HG02938 (cell line): ENCODE measurements around the gene ARHGAP36.

Source experiments
- ATAC-seq: cut with Tn5 transposase; IDR thresholded peaks from one replicate; pipeline ENCODE4 v1.9.1; 2021; ENCODE audit warnings: mild to moderate bottlenecking, moderate library complexity; ENCODE audit not compliant: unreplicated experiment

The ARHGAP36 gene

GRCh38 chrX:131068945-131069719, 11.0 kb downstream of the ARHGAP36 start:
- ATAC-seq = peak; percentile 67

DNA sequence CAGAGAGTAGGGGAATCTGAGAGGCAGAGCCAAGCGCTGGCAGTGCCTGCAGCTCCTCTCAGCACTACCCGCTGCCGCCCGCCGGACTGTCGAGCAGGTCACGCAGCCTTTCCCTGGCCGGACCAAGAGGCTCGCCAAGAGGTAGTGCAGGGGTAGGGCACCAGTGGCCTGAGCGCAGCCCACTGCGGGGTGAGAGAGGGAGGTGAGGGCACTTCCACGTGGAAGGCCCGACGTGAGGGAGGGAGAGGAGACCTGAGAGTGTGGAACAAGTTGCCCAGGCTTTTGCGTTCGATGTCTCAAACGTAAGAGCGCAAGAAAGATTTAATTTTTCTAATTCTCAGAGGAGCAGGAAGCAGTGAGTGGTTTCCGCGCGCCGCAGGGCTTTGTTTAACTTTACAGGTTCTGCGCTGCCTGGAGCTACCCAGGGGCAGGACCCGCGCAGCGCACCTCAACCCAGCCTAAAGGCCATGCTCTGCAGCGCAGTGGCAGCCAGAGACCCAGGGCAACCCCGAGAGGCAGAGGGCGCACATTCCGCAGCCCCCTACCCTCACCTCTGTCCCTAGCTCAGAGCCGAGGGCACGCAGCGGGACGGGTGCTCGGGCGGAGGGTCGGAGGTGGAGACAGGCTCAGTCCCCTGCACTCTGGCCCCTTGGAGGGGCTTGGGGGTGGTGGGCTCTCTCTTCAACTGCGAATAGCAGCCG, 14.9 kb downstream of the ARHGAP36 start:
- ATAC-seq = no peak

GRCh38 chrX:131073607-131074006, 15.5 kb downstream of the ARHGAP36 start:
- ATAC-seq = no peak

GRCh38 chrX:131081772-131082740, 23.9 kb downstream of the ARHGAP36 start:
- ATAC-seq = no peak

DNA sequence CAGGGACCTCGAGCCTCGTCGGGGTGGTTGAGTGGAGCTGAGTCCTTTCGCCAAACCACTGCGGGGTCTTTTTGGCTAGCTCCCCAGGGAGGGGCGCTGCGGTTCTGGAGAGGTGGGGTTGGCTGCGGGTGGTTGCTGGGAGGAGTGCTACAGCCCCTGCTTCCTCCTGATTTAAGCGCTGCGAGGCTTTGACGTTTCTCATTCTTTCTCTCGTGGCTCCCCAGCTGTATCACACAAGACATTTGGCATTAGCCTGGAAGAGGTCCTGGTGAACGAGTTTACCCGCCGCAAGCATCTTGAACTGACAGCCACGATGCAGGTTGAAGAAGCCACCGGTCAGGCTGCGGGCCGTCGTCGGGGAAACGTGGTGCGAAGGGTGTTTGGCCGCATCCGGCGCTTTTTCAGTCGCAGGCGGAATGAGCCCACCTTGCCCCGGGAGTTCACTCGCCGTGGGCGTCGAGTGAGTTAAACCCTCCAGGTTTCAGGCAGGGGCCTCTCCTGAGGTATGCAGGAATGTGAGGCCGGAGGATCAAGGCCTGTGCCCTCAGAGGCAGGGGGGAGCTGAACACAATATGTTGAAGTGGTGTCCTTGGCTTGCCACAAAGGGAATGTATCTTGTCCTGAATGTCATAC, 25.5 kb downstream of the ARHGAP36 start:
- no peak for ATAC-seq

DNA sequence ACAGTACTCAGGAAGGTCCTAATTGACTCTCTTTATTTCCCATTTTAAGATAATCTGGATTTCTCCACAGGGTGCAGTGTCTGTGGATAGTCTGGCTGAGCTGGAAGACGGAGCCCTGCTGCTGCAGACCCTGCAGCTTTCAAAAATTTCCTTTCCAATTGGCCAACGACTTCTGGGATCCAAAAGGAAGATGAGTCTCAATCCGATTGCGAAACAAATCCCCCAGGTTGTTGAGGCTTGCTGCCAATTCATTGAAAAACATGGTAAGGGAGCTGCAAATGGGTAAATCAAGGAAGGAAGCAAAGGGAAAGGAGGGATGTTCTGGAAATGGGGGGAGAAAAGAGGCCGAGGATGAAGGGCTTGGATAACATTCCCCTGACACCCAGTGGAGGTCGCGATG, 26.0 kb downstream of the ARHGAP36 start:
- no peak for ATAC-seq

DNA sequence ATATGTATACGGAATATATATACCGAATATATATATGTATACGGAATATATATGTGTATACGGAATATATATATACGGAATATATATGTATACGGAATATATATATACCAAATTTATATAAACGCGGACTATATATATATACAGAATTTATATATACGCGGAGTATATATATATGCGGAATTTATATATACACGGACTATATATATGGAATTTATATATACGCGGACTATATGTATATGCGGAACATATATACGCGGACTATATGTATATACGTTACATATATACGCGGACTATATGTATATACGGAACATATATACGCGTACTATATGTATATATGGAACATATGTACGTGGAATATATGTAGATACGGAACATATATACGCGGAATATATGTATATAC, 78.6 kb downstream of the ARHGAP36 start:
- no peak for ATAC-seq

- ATAC-seq = no peak
These were observed 80.9 kb downstream of the ARHGAP36 start for GRCh38 chrX:131139072-131139471.
